DOHH2 (cell line): ENCODE data around the gene EHBP1L1.

Source experiments
- H3F3A ChIP-seq: fragments of 200-600 bp; sonication (generic), shearing (Covaris generic); 2 replicates; pipeline ENCODE4 v1.6.0; 2016; ENCODE audit warnings: antibody characterized with exemption, mild to moderate bottlenecking; ENCODE audit not compliant: control insufficient read depth, insufficient read depth
- H3K27ac ChIP-seq: fragments of 200-600 bp; sonication (generic); 2 replicates; pipeline ENCODE4 v1.5.1; 2014; ENCODE audit warnings: low read depth, mild to moderate bottlenecking, low read length, moderate library complexity
- H3K27me3 ChIP-seq: fragments of 200-600 bp; sonication (generic); 2 replicates; pipeline ENCODE4 v1.6.1; 2014; ENCODE audit warnings: mild to moderate bottlenecking, low read length, mixed read lengths; ENCODE audit not compliant: control insufficient read depth
- H3K36me3 ChIP-seq: fragments of 200-600 bp; sonication (generic); 2 replicates; pipeline ENCODE4 v1.6.1; 2014; ENCODE audit warnings: mild to moderate bottlenecking, low read length, moderate library complexity, mixed read lengths; ENCODE audit not compliant: control insufficient read depth
- H3K4me1 ChIP-seq: fragments of 200-600 bp; sonication (generic); 2 replicates; pipeline ENCODE4 v1.6.1; 2014; ENCODE audit warnings: mild to moderate bottlenecking, low read length, mixed read lengths; ENCODE audit not compliant: control insufficient read depth
- H3K4me2 ChIP-seq: fragments of 200-600 bp; sonication (generic); 2 replicates; pipeline ENCODE4 v1.6.0; 2014; ENCODE audit warnings: mild to moderate bottlenecking, low read length, moderate library complexity
- H3K4me3 ChIP-seq: fragments of 200-600 bp; sonication (generic); 2 replicates; pipeline ENCODE4 v1.5.1; 2014; ENCODE audit warnings: mild to moderate bottlenecking, low read length, mixed read lengths
- H3K79me2 ChIP-seq: fragments of 200-600 bp; sonication (generic); 2 replicates; pipeline ENCODE4 v1.6.1; 2014; ENCODE audit warnings: mild to moderate bottlenecking, low read length, mixed read lengths; ENCODE audit not compliant: control insufficient read depth
- H3K9me2 ChIP-seq: fragments of 200-600 bp; sonication (generic); replicated peaks from 2 replicates; pipeline ENCODE4 v1.6.1; 2014; ENCODE audit warnings: mild to moderate bottlenecking, low read length, mixed read lengths; ENCODE audit not compliant: control insufficient read depth
- H3K9me3 ChIP-seq: fragments of 200-600 bp; sonication (generic); 2 replicates; pipeline ENCODE4 v1.6.1; 2014; ENCODE audit warnings: antibody characterized with exemption, low read length, mixed read lengths; ENCODE audit not compliant: control insufficient read depth, insufficient read depth
- H4K20me1 ChIP-seq: fragments of 200-600 bp; sonication (generic); 2 replicates; pipeline ENCODE4 v1.6.0; 2014; ENCODE audit warnings: low read depth, mild to moderate bottlenecking, antibody characterized with exemption, low read length, moderate library complexity; ENCODE audit not compliant: control insufficient read depth, insufficient read depth
- CTCF ChIP-seq: fragments of 200-600 bp; sonication (generic); IDR thresholded peaks from one replicate; pipeline ENCODE4 v1.5.1; 2014; ENCODE audit warnings: antibody characterized with exemption, mild to moderate bottlenecking, low read depth, low read length; ENCODE audit not compliant: poor library complexity, severe bottlenecking
- EZH2phosphoT487 ChIP-seq: fragments of 200-600 bp; sonication (generic); IDR thresholded peaks from 2 replicates; pipeline ENCODE4 v1.6.1; 2017; ENCODE audit warnings: borderline replicate concordance, mild to moderate bottlenecking, antibody characterized with exemption, low read length, moderate library complexity, mixed read lengths

Gene EHBP1L1

GRCh38 chr11:65619281-65619928 is 43.6 kb downstream of the EHBP1L1 start:
- Histone ChIP-seq H4K20me1 (peaks cover 14% of the 10 kb centered on the region; the same call in 1 of the 2 replicates), H3K36me3 (peaks cover 79% of the 10 kb centered on the region), H3K9me2 (no peaks in the 10 kb centered on the region), H3K79me2 (peaks cover 44% of the 10 kb centered on the region), H3F3A (no peaks in the 10 kb centered on the region; the same call in 1 of the 2 replicates), H3K4me1 (peaks cover 22% of the 10 kb centered on the region), H3K27ac (no peak overlapping the region), H3K4me3 (no peak overlapping the region), H3K27me3 (no peaks in the 10 kb centered on the region), H3K9me3 (no peaks in the 10 kb centered on the region), H3K4me2 (no peak overlapping the region)
- TF ChIP-seq EZH2phosphoT487 (no peak), CTCF (no peak)

GRCh38 chr11:65620666-65621065 is 44.8 kb downstream of the EHBP1L1 start:
- H3K36me3 ChIP-seq = peaks cover 91% of the 10 kb centered on the region
- H3K9me2 ChIP-seq = no peaks in the 10 kb centered on the region
- no peak overlapping the region for H3K4me2 ChIP-seq
- H3F3A ChIP-seq = no peaks in the 10 kb centered on the region
- H3K4me1 ChIP-seq = peaks cover 22% of the 10 kb centered on the region
- peaks cover 38% of the 10 kb centered on the region for H3K79me2 ChIP-seq
- H4K20me1 ChIP-seq = peaks cover 14% of the 10 kb centered on the region; the same call in 1 of the 2 replicates
- no peak overlapping the region for H3K4me3 ChIP-seq
- TF ChIP-seq CTCF (no peak), EZH2phosphoT487 (no peak)
- no peak overlapping the region for H3K27ac ChIP-seq
- H3K27me3 ChIP-seq = no peaks in the 10 kb centered on the region
- H3K9me3 ChIP-seq = no peaks in the 10 kb centered on the region

- peaks cover 20% of the 10 kb centered on the region for H3K4me1 ChIP-seq
- TF ChIP-seq EZH2phosphoT487 = no peak
- no peak for TF ChIP-seq CTCF
- H3K79me2 ChIP-seq = peaks cover 30% of the 10 kb centered on the region
Measured at GRCh38 chr11:65621460-65621859, 45.6 kb downstream of the EHBP1L1 start.

More at GRCh38 chr11:65621460-65621859, 45.6 kb downstream of the EHBP1L1 start:
- Histone ChIP-seq H3F3A (no peaks in the 10 kb centered on the region), H3K27me3 (no peaks in the 10 kb centered on the region), H3K9me3 (no peaks in the 10 kb centered on the region), H3K36me3 (peaks cover 93% of the 10 kb centered on the region), H3K27ac (no peak overlapping the region), H3K9me2 (no peaks in the 10 kb centered on the region), H3K4me3 (no peak overlapping the region), H4K20me1 (peaks cover 10% of the 10 kb centered on the region; the same call in 1 of the 2 replicates), H3K4me2 (no peak overlapping the region)
